Stimulated activated CD8-positive, alpha-beta memory T cell treated with anti-CD3 and anti-CD28 coated beads, Interleukin-7, amount 100 ng/mL, for 48 hours (primary cell): Measurements from ENCODE around the gene PPA2.

Source experiments
- DNase-seq, 2 donors: peaks; one replicate each; pipeline ENCODE4 v3.0.0-alpha.2; 2020; ENCODE audit warnings: low read depth in 1 of 2; ENCODE audit errors: extremely low read depth in 1 of 2

Gene PPA2

DNA sequence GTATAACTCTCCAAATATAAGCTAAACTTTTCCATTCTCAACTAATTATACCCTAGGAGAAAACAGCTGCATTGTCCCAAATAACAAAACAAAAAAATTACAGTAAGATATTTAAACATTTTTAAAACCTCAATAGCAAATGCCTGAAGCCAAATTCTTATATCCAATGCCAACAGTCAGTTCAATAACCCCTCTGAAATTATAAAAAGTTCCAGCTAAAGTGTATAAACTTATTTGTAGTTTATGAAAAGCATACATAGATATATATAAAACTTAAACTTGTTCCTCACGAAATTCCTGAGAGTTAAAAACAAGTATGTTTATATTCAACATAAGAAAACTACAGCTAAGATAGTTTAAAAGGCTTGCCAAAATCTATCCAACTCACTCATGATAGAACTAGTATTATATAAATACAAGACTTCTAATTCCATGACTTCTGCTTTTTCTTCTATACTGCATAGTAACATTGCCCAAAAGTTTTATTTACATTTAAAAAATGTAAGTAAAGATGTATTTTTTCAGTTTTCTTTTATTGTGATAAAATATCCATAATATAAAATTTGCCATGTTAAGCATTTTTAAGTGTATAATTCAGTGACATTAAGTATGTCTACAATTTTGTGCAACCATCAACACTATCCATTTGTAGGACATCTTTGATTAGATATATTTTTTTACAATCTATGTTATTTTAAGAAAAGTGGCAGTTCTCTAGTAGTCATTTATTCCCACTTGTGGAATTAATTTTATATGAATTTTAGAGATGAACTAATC, 72.8 kb downstream of the PPA2 start:
- no peak for DNase-seq

DNA sequence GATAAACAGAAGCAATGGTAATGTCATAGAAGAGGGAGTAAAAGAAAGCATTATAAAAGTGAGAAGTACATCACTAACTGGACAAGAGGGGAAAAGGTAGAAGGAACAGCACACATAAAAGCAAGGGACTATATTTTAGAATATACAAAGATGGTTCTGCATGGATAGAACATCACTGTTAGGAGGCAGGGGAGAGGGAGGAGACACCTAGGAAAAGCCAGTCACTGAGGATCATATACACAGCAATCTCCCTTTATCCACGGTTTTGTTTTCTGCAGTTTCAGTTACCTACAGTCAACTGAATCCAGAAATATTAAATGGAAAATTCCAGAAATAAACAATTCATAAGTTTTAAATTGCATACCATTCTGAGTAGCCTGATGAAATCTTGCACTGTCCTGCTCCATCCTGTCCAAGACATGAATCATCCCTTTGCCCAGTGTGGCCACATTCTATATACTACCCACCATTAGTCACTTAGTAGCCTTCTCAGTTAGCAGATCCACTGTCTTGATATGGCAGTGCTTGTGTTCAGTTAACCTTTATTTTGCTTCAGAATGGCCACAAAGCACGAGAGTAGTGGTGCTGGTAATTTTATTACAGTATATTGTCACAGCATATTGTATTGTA, 74.2 kb downstream of the PPA2 start:
- no peak for DNase-seq

DNA sequence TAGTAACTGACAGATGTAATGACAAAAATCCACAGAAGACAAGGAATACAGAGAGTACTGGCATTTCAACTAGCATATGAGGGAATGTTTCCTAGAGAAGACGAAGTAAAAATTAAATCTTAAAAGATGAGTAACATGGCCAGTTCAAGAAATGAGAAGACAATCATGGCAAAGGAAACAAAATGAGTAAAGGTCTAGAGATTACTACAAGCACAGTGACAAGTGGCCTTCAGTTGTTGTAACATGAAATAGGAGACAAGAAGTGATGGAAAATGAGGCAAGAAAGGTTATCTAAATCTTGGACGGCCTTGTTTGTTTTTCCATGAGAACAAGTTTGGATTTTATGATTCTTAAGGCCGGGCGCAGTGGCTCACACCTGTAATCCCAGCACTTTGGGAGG, 81.0 kb downstream of the PPA2 start:
- no peak for DNase-seq

DNA sequence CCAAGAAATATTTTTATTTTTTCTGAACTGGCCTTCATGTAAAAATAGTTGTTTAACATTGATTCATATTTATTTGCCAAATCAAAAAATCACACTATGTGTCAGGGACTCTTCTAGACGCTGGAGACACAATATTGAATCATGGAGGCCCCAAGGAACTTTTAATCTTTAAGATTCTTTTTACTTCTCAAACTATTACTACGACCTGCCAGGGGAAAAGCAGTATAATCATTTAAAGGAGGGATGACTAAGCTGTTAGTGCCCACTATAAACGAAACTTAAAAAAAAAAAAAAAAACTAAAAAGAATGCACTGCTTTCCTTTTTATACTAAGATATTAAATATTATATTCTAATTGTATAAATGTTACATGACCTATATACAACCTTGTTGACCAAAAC, 84.7 kb downstream of the PPA2 start:
- no peak for DNase-seq

DNA sequence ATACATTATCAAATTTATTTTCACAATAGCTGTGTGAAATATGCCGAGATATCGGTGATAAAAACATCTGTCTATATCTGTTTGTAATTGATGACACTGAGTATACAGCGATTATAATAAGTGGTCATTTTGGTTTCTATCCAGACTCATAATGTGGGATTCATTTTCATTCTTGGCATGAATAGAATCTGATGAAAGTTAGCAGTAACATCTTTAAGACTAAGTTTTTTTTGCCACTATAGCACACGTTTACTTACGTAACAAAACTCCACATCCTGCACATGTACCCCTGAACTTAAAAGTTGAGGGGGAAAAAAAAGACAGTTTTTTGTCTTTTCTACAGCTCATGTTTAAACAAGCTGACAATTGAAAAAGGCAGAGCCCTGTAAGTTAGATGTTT, 86.4 kb downstream of the PPA2 start:
- no peak for DNase-seq

DNA sequence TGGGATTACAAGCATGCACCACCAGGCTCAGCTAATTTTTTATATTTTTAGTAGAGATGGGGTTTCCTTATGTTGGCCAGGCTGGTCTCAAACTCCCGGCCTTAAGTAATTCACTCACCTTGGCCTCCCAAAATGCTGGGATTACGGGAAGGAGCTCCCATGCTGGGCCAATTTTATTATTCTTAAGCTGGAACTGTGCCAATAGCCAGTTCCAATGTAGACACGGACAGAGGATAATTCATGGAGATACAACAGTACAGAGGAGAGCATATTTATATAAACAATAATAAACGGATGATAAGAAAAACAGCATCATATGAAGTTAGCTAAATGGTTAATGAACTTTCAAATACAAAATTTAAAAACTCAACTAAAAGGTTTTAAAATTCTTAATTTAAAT, 87.8 kb downstream of the PPA2 start:
- no peak for DNase-seq

DNA sequence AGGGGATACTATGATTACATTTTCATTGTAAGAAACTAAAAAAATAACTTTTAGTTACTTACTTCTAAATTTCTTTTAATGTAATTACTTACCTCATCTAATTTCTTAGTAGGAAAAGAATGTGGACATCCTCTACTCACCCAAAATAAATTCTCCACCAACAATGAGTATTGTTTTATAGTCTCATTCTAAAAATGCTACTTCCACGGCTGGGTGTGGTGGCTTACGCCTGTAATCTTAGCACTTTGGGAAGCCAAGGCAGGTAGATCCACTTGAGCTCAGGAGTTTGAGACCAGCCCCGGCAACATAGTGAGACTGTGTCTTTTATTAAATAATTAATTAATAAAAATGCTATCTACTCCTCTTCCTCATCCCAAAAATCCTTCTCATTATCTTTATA, 99.8 kb downstream of the PPA2 start:
- DNase-seq = no peak

DNA sequence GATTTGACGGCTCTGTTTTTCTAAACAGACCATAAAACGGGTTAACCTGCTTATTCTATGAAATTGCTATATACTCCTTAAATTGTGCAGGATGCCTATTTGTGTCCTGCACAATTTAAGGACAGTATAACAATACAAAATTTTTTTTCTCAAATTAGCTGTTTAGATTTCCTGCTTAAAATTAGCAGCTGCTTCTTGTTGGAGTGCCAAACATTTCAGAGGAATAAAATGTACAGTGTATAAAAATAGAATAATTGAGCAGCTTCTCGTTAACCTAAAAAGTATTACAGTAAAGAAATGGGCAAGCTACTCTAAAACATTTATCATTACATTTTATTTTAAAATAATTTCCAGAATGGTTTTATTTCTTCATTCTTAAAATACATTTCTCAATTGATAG, 100.5 kb downstream of the PPA2 start:
- no peak for DNase-seq

DNA sequence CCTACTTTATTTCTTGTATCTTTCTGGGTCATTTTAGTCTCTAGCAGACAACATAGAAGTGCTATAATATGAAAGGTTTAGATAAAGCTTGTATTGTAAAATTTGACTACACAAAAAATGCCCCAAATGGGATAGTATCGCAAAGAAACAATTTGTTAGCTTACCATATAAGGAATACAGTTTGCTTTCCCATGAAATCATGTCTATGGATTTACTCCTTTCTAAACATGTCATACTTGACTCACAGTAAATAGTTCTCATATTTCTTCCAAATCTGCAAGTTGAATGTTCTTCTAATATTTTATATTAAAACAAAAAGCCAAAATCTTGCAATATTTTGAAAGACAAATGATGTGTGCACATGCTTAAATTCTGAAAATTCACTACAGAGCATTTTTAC, 103.9 kb downstream of the PPA2 start:
- no peak for DNase-seq

DNA sequence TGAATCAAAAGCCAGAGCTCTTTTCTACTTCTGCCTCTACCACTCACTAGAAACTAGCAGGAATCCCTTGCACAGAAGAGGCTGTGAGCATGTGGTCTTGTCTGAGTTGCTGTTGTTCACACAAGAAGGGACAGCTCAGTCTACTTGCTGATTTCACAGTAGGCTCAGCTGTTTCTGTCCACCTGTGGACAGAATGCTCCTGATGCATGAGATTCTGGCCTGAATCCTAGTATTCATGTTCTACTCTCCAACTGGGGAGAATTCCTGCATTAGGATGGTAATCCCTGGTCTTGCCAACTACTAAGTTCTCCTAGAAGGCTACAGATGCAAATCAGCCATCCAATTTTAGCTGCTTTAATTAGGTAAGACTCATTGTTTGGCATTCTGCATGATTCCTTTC, 112.8 kb downstream of the PPA2 start:
- no peak for DNase-seq

DNA sequence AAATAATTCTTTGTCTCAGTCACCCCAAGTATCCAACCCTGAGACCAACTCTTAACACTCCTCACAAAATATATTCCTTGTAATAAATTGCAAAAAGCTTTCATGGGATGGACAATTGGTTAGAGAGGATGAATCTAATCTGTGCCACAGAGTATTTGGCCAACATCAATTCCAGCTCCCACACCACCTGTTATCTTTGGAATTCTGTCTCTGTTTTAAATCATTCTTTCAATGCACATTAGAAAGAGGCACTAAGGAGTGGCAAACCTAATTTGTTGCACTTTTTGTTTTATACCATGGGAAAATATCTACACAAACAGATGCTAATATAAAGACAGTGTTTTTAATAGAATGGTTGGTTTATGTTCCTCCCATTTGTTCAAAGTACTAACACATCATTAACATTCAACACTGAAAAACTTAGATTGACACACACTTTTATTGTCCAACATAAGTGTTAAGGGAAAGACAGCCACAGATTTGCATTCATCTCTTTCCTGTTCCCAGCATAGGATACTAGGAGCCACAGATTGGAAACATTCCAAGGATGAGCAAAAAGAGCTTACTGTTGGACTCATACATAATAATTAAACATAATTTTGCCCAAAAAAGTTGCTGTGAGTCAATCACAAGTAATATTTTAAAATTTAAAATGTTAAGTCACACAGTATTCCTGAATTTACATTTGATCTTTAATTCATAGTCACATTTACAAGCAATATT, 116.4 kb downstream of the PPA2 start:
- no peak for DNase-seq

DNA sequence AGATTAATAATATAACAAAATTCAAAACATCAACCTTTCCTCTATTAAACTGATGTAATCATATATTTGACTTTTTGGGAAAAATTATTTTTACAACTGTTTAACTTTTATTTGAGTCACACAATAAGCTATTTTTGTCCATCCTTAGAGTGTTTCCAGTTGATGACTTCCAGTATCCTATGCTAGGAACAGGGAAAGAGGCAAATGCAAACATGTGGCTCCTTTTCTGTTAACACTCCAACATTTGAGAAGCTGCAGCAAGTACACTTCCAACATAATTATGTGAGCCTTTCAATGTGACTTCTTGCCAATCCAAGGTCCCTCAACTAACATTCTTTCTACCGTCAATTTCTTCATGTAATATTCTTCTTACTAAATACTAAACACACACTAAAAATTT, 117.7 kb downstream of the PPA2 start:
- DNase-seq = no peak

DNA sequence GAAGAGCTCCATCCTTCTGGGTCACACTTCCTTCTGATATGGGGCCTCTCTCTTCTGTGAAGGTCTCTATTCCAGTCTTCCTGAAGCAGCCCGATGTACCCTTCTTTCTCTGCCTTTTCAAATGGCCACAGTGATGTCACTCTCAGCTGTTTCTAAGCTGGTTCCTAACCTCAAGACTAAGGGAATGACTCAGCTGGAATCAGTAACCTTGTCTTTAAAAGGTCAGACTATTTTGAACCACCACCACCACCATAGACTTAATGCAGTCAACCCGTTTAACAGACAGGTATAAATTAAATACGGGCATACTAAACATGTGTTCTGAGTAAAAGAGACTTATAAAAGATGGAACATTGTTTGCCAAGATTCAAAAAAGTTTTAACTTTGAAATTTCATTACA, 121.0 kb downstream of the PPA2 start:
- DNase-seq = no peak

DNA sequence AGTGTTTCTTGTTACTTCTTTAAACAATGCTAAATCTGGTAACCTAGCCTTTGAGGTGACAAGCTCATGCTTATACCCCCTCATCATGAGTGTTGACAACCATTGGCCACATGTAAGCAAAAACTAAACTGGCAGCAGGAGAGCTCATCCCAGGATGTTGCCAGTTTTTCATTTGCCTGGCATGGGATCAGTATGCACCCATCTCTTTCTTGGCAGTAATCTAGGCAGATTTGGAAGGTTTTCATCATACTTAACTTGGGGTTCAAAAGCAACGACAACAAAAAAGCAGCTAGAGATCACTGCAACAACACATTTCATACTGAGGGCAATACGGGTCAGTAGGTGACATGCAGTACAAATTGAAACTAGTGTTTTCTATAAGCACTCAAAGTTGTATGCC, 122.0 kb downstream of the PPA2 start:
- no peak for DNase-seq

DNA sequence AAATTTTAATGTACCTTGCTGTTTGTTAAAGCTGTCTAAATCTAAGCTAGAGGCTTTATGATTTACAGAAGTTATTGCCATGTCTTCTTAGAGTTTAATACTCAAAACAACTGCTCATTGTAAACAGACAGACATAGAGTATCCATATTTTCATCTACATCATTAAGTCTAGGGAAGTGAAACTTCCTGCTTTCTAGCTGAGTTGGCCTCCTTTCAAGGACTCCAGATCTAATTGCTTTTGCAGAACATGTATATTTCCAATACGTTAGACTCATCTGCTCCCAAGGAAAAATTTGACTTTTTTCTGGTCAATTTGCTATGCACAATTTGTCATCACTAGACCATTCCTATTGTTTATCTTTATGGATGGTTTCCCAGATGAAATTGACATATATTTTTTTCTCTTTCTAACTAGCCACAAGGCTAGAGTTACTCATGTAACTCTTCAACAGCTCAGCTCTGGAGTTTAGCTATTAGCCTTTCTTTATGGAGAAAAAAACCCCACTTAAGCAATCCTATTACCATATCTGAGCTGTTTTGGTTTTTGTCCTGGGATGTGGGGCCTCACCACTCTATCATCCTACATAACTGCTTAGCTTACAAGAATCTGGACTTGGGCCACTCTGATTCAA, 122.9 kb downstream of the PPA2 start:
- DNase-seq = no peak

DNA sequence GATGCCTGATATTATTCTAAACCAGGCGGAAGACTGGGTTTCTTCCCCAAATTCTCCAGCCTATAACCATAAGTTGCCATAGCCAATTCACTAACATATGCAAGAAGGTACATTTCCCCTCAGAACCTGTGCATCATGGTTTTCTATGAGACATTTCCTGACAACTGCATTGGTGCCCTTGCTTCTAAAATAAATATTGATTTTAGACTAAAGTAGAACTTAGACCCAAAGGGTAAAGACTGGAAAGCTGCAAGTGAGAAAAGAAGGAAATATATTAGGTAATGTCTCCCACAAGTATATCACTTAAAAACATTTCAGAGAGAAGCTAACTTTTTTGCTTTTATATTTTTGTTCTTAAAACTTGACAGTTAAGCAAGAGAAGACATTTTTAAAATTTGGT, 125.1 kb downstream of the PPA2 start:
- DNase-seq = no peak

DNA sequence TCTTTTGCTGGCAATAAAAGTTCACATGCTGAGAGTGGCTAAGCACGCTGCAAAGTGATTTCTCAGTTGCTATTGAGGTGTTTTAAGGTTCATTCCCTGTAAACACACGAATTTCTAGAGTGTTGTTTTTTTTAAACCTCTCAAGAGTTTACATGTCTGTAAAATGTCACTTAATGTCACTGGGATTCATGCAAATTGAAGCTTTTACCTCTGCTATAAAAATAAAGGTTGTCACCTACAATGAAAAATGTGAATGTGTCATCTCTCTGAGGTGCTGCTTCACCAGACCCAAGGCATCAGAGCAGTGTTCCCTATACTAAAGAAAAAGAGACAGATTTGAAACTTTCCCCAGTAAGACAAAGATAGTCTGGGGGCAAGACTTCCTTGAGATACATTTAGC, 127.0 kb downstream of the PPA2 start:
- no peak for DNase-seq

DNA sequence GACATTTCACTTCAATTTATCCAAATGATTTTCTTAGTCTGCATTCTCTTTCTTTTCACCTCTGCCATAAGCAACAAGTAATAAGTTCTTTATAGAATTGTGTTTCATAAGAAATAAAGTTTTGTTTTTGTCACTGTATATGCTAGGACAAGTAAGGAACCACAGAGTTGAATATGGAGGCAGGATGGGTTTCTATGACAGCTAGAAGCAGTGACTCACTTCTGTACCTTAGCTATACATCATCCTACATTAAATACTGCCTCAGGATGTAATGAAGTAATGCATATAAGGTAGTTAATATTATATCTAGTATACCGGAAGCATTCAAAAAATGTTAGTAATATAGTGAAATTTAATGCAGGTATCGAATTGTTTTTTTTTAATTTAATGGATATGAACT, 128.0 kb downstream of the PPA2 start:
- DNase-seq = no peak

DNA sequence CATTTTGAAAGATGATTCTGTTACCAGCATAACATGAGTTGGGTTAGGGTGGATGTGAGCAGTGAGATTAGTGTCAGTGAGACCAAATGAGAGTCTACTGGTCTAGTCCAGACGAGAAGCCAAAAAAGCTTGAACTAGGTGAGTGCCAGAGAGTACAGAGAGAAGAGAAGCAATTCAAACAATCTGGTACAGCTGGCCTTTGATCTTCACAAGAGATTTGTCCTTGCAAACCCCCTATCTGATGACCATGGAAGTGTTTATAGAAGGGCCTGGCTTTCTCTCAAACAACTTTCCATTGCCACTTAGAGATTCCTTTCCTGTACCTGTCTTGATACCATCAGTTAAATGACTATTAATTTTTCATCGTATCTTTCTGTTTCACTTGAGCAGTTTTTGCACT, 128.5 kb downstream of the PPA2 start:
- no peak for DNase-seq

DNA sequence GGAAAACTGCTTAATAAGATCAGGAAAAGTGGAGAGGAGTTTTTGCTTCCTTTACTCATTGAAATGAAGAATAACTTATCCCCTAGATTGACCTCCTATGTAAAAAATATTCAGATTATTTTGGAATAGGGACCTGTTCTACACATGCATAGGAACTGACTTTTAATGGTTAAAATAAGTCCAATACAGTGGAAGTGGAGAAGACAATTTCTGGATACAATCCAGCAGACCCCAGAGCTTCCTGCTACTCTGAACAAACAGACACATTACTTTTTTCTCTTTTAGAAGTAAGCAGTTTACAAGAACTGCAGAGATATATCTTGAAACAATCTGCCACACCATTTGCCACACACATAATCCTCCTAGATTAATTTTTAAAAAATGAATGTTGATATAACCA, 129.7 kb downstream of the PPA2 start:
- no peak for DNase-seq

DNA sequence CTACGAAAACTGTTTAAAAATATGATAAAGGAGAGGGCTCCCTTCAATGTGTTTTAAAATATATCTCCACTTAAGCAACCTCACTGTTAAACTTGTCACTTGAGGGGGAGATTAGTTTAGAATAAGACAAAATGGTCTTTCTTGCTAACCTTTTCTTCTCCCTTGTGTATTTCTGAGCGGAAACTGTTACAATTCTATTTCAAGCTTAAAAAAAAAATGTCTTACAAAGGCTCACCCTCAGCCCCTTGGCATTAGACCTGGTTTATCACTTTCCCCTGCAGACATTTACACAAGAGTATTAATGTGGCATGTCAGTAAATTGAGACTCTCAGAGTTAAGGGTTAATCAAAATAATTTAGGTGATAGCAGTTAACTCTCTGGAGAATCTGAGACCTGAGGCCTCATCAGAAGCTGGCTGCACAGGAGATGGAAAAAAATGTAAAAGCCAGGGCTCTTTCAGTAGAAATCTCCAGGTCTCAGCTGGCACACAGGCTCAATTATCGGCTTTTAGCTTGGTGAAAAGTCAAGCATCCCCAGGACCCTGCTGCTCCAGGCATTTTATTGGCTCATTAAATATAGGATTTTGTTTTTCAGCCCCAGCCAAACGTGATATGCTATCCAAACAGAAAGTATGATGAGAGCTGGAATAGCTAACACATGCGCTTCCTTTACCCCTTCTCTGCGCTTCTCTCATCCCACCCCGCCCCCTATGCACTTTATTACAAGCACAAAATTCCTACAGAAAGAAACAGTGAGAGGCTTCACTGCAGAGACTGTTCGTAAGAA, 130.5 kb downstream of the PPA2 start:
- DNase-seq = no peak
